Common myeloid progenitor, CD34-positive (primary cell): Measurements from ENCODE around the gene PHACTR3.

Experiments
- CTCF ChIA-PET: fragments of 350-600 bp; sonication (Branson Sonifier 250); formaldehyde crosslinking; loops from one replicate; lab custom pipeline; 2021; ENCODE audit warnings: antibody characterized with exemption; lab: Charles Lee
- POLR2A ChIA-PET: fragments of 350-600 bp; sonication (Branson Sonifier 250); formaldehyde crosslinking; loops from one replicate; lab custom pipeline; 2021; ENCODE audit warnings: antibody characterized with exemption; lab: Charles Lee
- DNase-seq, 3 donors: peaks; one replicate each; pipeline versions ENCODE4 v3.0.0 to v3.0.0-alpha.2; 2013
- H3K27ac ChIP-seq, 2 experiments: 1 replicate in 1 of 2; 2 replicates in 1 of 2; pipeline ENCODE4 v1.7.0; 2013; ENCODE audit warnings: inconsistent platforms in 2 of 2, low read length in 2 of 2, mild to moderate bottlenecking in 2 of 2, low read depth in 1 of 2, moderate library complexity in 1 of 2; ENCODE audit not compliant: severe bottlenecking in 2 of 2, insufficient read depth in 1 of 2, poor library complexity in 1 of 2
- H3K27me3 ChIP-seq, 5 experiments: replicated peaks in 2 of 5; 1 replicate in 3 of 5; 2 replicates in 2 of 5; pipeline versions ENCODE4 v1.6.1 to v1.7.0; 2013; ENCODE audit warnings: low read length in 4 of 5, mild to moderate bottlenecking in 2 of 5, moderate library complexity in 2 of 5, inconsistent platforms in 1 of 5; ENCODE audit not compliant: insufficient read depth in 5 of 5, control insufficient read depth in 4 of 5
- H3K36me3 ChIP-seq, 4 experiments: 1 replicate in 2 of 4; 2 replicates in 2 of 4; pipeline versions ENCODE4 v1.6.1 to v1.7.0; 2013; ENCODE audit warnings: low read length in 3 of 4, control low read depth in 1 of 4, mild to moderate bottlenecking in 1 of 4; ENCODE audit not compliant: control insufficient read depth in 4 of 4, insufficient read depth in 4 of 4
- H3K4me1 ChIP-seq, 4 experiments: 1 replicate in 3 of 4; 2 replicates in 1 of 4; pipeline versions ENCODE4 v1.6.1 to v1.7.1; 2013; ENCODE audit warnings: low read length in 3 of 4, mild to moderate bottlenecking in 3 of 4, control low read depth in 1 of 4, inconsistent platforms in 1 of 4, moderate library complexity in 1 of 4; ENCODE audit not compliant: control insufficient read depth in 4 of 4, insufficient read depth in 4 of 4; ENCODE audit errors: control extremely low read depth in 1 of 4
- H3K4me3 ChIP-seq, 7 experiments: 1 replicate in 4 of 7; 2 replicates in 3 of 7; pipeline versions ENCODE4 v1.5.1 to v1.7.0; 2013; ENCODE audit warnings: mild to moderate bottlenecking in 7 of 7, low read length in 6 of 7, moderate library complexity in 6 of 7, inconsistent platforms in 2 of 7, low read depth in 2 of 7, control low read depth in 1 of 7; ENCODE audit not compliant: insufficient read depth in 4 of 7, control insufficient read depth in 1 of 7; ENCODE audit errors: extremely low read depth in 1 of 7
- H3K9me3 ChIP-seq, 5 experiments: 1 replicate in 4 of 5; 2 replicates in 1 of 5; pipeline versions ENCODE4 v1.6.1 to v1.7.1; 2013; ENCODE audit warnings: low read length in 4 of 5, mild to moderate bottlenecking in 2 of 5, inconsistent platforms in 1 of 5, low read depth in 1 of 5, moderate library complexity in 1 of 5; ENCODE audit not compliant: control insufficient read depth in 4 of 5, insufficient read depth in 2 of 5; ENCODE audit errors: control extremely low read depth in 1 of 5
- WGBS: methylation state at CpG from one replicate; pipeline ENCODE4 v1.1.5; 2013; ENCODE audit not compliant: insufficient coverage; 5-methylcytosine and 5-hydroxymethylcytosine counted together

Gene PHACTR3

DNA sequence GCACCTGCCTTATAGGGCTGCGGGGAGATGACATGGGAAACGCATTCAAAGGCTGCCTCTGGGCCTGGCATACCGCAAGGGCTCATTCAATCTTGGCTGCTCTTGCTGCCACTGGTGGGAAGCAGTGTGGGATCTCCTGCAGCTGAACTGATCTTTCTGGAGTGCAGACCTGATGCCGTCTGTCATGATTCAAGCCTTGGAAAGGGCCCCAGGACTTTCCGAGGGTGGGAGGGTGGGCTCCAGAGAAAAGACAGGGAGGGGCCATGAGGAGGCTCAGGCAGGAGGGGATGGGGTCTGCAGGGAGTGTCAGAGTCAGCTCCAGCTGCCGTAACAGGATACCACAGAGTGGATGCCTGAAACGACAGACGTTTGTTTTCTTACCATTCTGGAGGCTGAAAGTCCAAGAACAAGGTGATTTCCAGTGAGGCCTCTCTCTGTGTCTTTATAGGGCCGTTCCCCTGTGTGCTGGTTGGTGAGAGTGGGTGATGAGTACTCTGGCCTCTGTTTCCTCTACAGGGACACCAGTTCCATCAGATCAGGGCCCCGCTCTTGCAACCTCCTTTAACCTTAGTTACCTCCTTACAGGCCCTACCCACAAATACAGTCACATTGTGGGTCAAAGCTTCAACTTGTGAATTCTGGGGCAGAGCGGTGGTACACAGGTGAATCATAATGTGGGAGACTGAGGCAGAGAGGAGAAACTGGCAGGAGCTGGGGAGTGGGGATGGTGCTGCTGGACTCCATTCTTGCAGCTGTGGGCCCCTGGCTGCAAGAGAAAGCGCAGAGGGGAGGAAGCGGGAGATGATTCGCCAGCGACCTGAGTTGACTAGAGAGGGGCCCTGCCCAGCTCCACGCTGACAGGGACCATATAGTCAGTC, 180.7 kb downstream of the PHACTR3 start:
- Histone ChIP-seq H3K36me3 (no peaks in the 10 kb centered on the region), H3K27ac (no peak overlapping the region), H3K27me3 (peaks cover 0 to 16% (median 5%) of the 10 kb centered on the region in 5 experiments), H3K9me3 (no peaks in the 10 kb centered on the region), H3K4me1 (no peaks in the 10 kb centered on the region), H3K4me3 (no peak overlapping the region)
- CTCF ChIA-PET = interaction anchor here (0.8 to 2.8 kb wide), 4 partner anchors 10 to 66 kb away, joined by 3 to 20 read pairs (median 4); no protein-coding TSS in a partner anchor
- no peak for DNase-seq
- POLR2A ChIA-PET = no interaction called here
- WGBS = 74% methylated on average over 13 of the region's 16 CpGs

DNA sequence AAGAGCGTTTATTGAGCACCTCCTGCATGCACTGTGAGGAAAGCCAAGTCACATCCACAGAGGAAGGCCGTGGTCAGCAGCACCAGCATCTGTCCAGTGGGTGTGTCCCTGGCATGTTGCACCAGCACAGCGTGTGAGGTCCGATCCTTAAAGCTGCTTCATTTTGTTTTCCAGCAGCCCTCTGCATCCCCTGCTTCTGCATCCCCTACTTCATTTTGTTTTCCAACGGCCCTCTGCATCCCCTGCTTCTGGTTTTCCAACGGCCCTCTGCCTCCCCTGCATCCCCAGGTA, 181.3 kb downstream of the PHACTR3 start:
- no peak overlapping the region for H3K4me3 ChIP-seq
- DNase-seq = no peak
- ChIA-PET POLR2A (no interaction called here), CTCF (interaction anchor here (1.2 to 2.8 kb wide), 2 partner anchors 16 to 65 kb away, joined by 3 to 20 read pairs; no protein-coding TSS in a partner anchor)
- no peak overlapping the region for H3K27ac ChIP-seq
- no peaks in the 10 kb centered on the region for H3K36me3 ChIP-seq
- no peaks in the 10 kb centered on the region for H3K9me3 ChIP-seq
- peaks cover 0 to 16% (median 5%) of the 10 kb centered on the region in 5 experiments for H3K27me3 ChIP-seq
- H3K4me1 ChIP-seq = no peaks in the 10 kb centered on the region
- whole genome bisulfite sequencing = 52% methylated on average over 5 of the region's 6 CpGs

DNA sequence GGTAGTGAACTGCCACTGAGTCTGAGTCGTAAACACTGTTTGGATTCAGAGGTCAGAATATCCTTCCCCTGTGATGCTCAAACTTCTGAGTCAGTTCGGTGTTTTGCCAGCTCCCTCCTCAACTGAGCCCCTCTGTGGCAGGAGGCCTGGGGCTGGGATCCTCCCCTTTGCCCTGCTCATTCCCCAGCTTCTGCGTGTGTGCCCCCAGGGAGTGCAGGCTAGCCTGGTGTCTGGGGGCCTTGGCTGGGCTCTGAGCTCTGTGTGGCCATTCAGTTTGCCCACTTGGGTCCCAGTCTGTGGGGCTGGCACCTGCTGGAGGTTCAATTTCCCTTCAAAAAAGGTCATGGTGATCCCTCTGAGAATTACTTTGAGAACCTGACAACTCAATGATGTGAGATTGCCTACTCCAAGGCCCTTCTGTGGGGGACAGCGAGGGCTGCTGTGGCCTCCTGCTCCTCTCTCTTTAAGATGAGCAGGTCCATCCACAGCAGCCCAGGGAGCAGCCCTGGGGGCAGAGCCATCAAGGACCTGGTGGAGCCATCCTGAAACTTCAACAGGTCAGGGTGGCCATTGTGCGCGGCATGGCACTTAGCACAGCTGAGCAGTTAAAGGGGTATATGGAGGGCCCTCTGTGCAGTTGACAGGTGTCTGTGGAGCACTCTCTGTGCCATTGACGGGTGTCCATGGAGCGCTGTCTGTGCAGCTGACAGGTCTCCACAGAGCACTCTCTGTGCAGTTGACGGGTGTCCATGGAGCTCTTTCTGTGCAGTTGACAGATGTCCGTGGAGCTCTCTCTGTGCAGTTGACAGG, 181.9 kb downstream of the PHACTR3 start:
- Histone ChIP-seq H3K4me1 (no peaks in the 10 kb centered on the region), H3K36me3 (no peaks in the 10 kb centered on the region), H3K27me3 (peaks cover 0 to 14% (median 5%) of the 10 kb centered on the region in 5 experiments), H3K4me3 (no peak overlapping the region), H3K9me3 (no peaks in the 10 kb centered on the region), H3K27ac (no peak overlapping the region)
- ChIA-PET CTCF (interaction anchor here (1.2 kb wide), 1 partner anchor 16 kb away, joined by 3 read pairs; no protein-coding TSS in a partner anchor), POLR2A (no interaction called here)
- WGBS = 93% methylated on average over 7 of the region's 10 CpGs
- no peak for DNase-seq

DNA sequence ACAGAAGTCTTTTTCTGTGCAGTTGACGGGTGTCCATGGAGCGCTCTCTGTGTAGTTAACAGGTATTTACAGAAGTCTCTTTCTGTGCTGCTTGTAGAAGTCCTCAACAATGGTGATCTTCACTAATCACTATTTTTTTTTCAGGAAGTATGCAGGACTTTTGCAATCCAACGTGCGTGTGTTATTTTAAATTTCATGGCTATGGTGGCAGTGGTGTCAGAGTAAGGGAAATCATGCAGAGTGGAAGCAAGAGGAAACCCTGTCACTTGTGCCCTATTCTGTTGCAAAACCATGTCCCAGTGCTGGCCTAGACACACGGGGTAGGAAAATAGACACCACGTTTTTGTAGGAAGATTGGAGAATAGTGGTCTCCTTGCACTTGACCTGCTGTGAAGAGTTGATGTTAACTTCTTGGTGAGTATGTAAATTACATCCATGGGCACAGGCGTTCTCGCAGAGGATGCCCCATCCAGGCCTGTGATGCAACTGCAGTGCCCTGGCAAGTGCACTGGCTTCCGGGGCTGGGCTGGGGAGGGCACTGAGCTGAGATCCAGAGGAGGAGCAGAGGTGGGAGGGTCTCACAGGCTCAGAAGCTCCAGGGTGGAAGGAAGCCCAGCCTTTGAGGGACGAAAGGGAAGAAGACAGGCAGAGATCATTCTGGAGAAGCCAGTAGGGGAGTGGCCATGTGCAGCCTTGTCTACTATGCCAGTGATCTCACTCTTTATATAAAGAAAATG, 182.6 kb downstream of the PHACTR3 start:
- ChIA-PET CTCF (no interaction called here), POLR2A (no interaction called here)
- Histone ChIP-seq H3K27me3 (peaks cover 0 to 14% (median 5%) of the 10 kb centered on the region in 5 experiments), H3K9me3 (peaks cover 0 to 2% (median 0%) of the 10 kb centered on the region in 5 experiments), H3K4me3 (no peak overlapping the region), H3K27ac (no peak overlapping the region), H3K36me3 (no peaks in the 10 kb centered on the region), H3K4me1 (no peaks in the 10 kb centered on the region)
- DNase-seq = no peak
- 72% methylated on average over 9 of the region's 10 CpGs for WGBS

DNA sequence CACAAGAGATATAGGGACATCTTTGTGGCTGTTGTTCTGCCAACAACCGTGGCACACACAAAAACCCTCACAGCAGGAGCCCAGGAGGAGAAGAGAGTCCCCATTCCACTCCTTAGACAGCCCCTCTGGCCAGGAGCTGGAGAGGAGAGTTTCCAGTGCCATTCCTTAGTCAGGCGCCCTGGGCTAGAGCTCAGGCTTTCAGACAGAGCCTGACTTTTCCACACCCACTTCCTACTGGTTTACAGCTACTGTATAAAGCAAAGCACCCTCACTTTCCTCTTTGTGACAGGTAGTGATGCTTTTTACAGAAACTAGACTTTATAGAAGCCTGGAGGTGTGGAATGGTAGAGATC, 183.2 kb downstream of the PHACTR3 start:
- no peak overlapping the region for H3K27ac ChIP-seq
- ChIA-PET POLR2A (no interaction called here), CTCF (no interaction called here)
- H3K4me1 ChIP-seq = no peaks in the 10 kb centered on the region
- no peaks in the 10 kb centered on the region for H3K36me3 ChIP-seq
- H3K27me3 ChIP-seq = peaks cover 0 to 14% (median 5%) of the 10 kb centered on the region in 5 experiments
- H3K4me3 ChIP-seq = no peak overlapping the region
- WGBS = no CpG with 5 or more reads among the region's 2 CpGs
- peaks cover 0 to 7% (median 0%) of the 10 kb centered on the region in 5 experiments for H3K9me3 ChIP-seq
- DNase-seq = no peak

- H3K36me3 ChIP-seq = no peaks in the 10 kb centered on the region
- 72% methylated on average over 8 of the region's 8 CpGs for WGBS
- no peak overlapping the region for H3K4me3 ChIP-seq
- no peak overlapping the region for H3K27ac ChIP-seq
- H3K27me3 ChIP-seq = peaks cover 0 to 14% (median 5%) of the 10 kb centered on the region in 5 experiments
- ChIA-PET CTCF (interaction anchor here (0.7 kb wide), 1 partner anchor 62 kb away, joined by 3 read pairs; no protein-coding TSS in a partner anchor), POLR2A (no interaction called here)
- H3K4me1 ChIP-seq = no peaks in the 10 kb centered on the region
- DNase-seq = no peak
- peaks cover 0 to 7% (median 2%) of the 10 kb centered on the region in 5 experiments for H3K9me3 ChIP-seq
Observed at GRCh38 chr20:59788196-59788735, 183.9 kb downstream of the PHACTR3 start.
